ENCODE measurements around the gene CHRNA1. TPM values are rescaled to one million over a fixed set of nuclear protein-coding genes. Genes with fewer than 3 reads are reported as not detected.
A peak's percentile ranks its signal among the peaks of the same experiment; 100 is the strongest.

Gene CHRNA1
- total and polyA plus RNA-seq, 10 donors = 0.13 to 3.4 (median 0.46) TPM; not detected in 5

DNA sequence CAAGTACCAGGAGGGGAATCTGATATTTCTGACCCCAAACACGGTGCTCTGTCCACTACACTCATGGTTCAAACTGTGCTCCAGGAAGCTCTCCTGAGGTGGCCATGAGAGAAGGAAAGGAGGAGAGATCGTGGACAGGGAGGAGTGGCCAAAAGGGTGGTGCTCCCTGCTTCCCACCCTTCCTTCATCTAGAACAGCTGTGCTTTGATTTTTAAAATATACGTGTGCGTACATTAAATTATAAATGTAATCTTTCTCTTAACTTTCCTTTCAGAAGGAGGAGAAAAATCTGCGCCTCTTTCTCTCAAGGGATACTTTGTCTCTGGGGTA lies 8.2 kb upstream of the CHRNA1 start:
- H3K27me3 ChIP-seq (replicated peaks in 1 of 7) = peaks cover 0 to 4% (median 0%) of the 10 kb centered on the region in 7 donors
- intact Hi-C loops (cut with DNase I; ENCODE audit: low total_unique reads) = loop anchor here (5.0 kb wide), 1 partner anchor 220 kb away; no protein-coding TSS in a partner anchor
- TF ChIP-seq POLR2AphosphoS5 (IDR thresholded peaks at IDR 0.05) (no peak), POLR2A (IDR thresholded peaks at IDR 0.05) (no peak)
- TF ChIP-seq, protein P1, sequence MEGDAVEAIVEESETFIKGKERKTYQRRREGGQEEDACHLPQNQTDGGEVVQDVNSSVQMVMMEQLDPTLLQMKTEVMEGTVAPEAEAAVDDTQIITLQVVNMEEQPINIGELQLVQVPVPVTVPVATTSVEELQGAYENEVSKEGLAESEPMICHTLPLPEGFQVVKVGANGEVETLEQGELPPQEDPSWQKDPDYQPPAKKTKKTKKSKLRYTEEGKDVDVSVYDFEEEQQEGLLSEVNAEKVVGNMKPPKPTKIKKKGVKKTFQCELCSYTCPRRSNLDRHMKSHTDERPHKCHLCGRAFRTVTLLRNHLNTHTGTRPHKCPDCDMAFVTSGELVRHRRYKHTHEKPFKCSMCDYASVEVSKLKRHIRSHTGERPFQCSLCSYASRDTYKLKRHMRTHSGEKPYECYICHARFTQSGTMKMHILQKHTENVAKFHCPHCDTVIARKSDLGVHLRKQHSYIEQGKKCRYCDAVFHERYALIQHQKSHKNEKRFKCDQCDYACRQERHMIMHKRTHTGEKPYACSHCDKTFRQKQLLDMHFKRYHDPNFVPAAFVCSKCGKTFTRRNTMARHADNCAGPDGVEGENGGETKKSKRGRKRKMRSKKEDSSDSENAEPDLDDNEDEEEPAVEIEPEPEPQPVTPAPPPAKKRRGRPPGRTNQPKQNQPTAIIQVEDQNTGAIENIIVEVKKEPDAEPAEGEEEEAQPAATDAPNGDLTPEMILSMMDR (IDR thresholded peaks at IDR 0.05 in 8 of 11, conservative IDR thresholded peaks at IDR 0.05 in 3 of 11) = no peak
- peak overlapping the region in 2 of 8 donors; percentile 11 to 32 for H3K27ac ChIP-seq
- H3K4me3 ChIP-seq = no peak overlapping the region
- WGBS, 5 donors = 64 to 83% (median 67%) methylated on average over 5 of the region's 5 CpGs
- DNase-seq = no peak
- H3K9me3 ChIP-seq = no peaks in the 10 kb centered on the region
- no peaks in the 10 kb centered on the region for H3K36me3 ChIP-seq
- peaks cover 0 to 14% (median 9%) of the 10 kb centered on the region in 6 donors for H3K4me1 ChIP-seq

- peak overlapping the region in 2 of 8 donors; percentile 11 to 32 for H3K27ac ChIP-seq
- 34 to 50% (median 37%) methylated on average over 14 of the region's 14 CpGs for WGBS, 5 donors
- no peak overlapping the region for H3K4me3 ChIP-seq
- intact Hi-C loops (cut with DNase I; ENCODE audit: low total_unique reads) = loop anchor here (5.0 kb wide), 1 partner anchor 220 kb away; no protein-coding TSS in a partner anchor
- H3K9me3 ChIP-seq = no peaks in the 10 kb centered on the region
- H3K4me1 ChIP-seq = peaks cover 0 to 14% (median 9%) of the 10 kb centered on the region in 6 donors
- no peaks in the 10 kb centered on the region for H3K36me3 ChIP-seq
- peaks cover 0 to 4% (median 0%) of the 10 kb centered on the region in 7 donors for H3K27me3 ChIP-seq (replicated peaks in 1 of 7)
- TF ChIP-seq, protein P1 (IDR thresholded peaks at IDR 0.05 in 8 of 11, conservative IDR thresholded peaks at IDR 0.05 in 3 of 11) = peak; percentile 33 to 75 (median 63)
- TF ChIP-seq POLR2AphosphoS5 (IDR thresholded peaks at IDR 0.05) = no peak
- TF ChIP-seq POLR2A (IDR thresholded peaks at IDR 0.05) = no peak
- DNase-seq = peak; percentile 84
Observed at GRCh38 chr2:174771631-174772471, 7.6 kb upstream of the CHRNA1 start.

GRCh38 chr2:174771136-174771535 lies 6.9 kb upstream of the CHRNA1 start:
- Histone ChIP-seq H3K4me1 (peaks cover 0 to 14% (median 8%) of the 10 kb centered on the region in 6 donors), H3K9me3 (no peaks in the 10 kb centered on the region), H3K4me3 (no peak overlapping the region), H3K27me3 (replicated peaks in 1 of 7) (peaks cover 0 to 4% (median 0%) of the 10 kb centered on the region in 7 donors), H3K27ac (no peak overlapping the region), H3K36me3 (no peaks in the 10 kb centered on the region)
- WGBS, 5 donors = 71 to 87% (median 76%) methylated on average over 3 of the region's 3 CpGs
- TF ChIP-seq, protein P1 (IDR thresholded peaks at IDR 0.05 in 8 of 11, conservative IDR thresholded peaks at IDR 0.05 in 3 of 11) = no peak
- TF ChIP-seq POLR2AphosphoS5 (IDR thresholded peaks at IDR 0.05) = no peak
- no peak for TF ChIP-seq POLR2A (IDR thresholded peaks at IDR 0.05)
- intact Hi-C loops (cut with DNase I; ENCODE audit: low total_unique reads) = loop anchor here (5.0 kb wide), 1 partner anchor 221 kb away; no protein-coding TSS in a partner anchor
- DNase-seq = no peak

GRCh38 chr2:174768557-174768956 lies 4.3 kb upstream of the CHRNA1 start:
- Histone ChIP-seq H3K36me3 (no peaks in the 10 kb centered on the region), H3K9me3 (no peaks in the 10 kb centered on the region), H3K4me1 (peaks cover 0 to 14% (median 7%) of the 10 kb centered on the region in 6 donors), H3K27me3 (replicated peaks in 1 of 7) (peaks cover 0 to 4% (median 0%) of the 10 kb centered on the region in 7 donors), H3K4me3 (no peak overlapping the region), H3K27ac (no peak overlapping the region)
- TF ChIP-seq POLR2A (IDR thresholded peaks at IDR 0.05) = no peak
- no peak for TF ChIP-seq POLR2AphosphoS5 (IDR thresholded peaks at IDR 0.05)
- TF ChIP-seq, protein P1 (IDR thresholded peaks at IDR 0.05 in 8 of 11, conservative IDR thresholded peaks at IDR 0.05 in 3 of 11) = no peak
- WGBS, 5 donors = 77 to 85% (median 83%) methylated on average over 9 of the region's 9 CpGs
- intact Hi-C loops (cut with DNase I; ENCODE audit: low total_unique reads) = no loop called here
- DNase-seq = no peak

Data from spleen (tissue), 11 donors.